ENCODE data around the gene SMIM10L1.

DNA sequence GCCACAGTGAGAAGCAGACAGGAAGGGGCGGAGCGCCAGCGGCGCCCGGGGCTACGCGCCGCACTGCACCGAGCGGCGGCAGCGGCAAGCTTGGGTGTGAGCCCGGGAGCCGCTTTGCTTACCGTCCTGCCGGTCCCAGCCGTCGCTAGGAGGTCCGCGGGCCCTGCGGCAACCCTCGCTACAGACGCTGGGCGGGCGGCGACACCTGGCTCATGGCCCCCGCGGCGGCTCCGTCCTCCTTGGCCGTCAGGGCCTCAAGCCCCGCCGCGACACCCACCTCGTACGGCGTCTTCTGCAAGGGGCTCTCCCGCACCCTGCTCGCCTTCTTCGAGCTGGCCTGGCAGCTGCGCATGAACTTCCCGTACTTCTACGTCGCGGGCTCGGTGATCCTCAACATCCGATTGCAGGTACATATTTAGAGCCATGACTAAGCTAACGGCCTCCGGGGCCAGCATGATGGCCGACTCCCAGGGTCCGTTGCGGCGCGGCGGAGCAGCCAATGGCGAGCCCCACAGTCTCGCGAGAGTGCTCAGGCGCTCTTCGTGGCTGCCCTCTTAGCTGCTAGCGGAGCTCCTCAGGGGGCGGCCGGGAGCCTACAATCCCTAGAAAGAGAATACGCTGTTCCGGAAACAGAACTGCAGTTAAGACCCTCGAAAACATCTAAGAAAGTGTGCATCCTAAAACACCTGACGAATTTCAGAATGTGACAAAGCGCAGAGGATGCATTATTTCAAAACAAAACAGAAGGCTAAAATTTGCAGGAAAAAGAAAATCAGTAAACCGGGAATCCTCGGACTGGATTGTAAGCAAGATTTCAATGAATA lies at the start of gene SMIM10L1:
- TF ChIP-seq YY1 (IDR thresholded peaks at IDR 0.05; ENCODE audit: low read depth, low read length): peak; percentile 95
- TF ChIP-seq, protein P1, sequence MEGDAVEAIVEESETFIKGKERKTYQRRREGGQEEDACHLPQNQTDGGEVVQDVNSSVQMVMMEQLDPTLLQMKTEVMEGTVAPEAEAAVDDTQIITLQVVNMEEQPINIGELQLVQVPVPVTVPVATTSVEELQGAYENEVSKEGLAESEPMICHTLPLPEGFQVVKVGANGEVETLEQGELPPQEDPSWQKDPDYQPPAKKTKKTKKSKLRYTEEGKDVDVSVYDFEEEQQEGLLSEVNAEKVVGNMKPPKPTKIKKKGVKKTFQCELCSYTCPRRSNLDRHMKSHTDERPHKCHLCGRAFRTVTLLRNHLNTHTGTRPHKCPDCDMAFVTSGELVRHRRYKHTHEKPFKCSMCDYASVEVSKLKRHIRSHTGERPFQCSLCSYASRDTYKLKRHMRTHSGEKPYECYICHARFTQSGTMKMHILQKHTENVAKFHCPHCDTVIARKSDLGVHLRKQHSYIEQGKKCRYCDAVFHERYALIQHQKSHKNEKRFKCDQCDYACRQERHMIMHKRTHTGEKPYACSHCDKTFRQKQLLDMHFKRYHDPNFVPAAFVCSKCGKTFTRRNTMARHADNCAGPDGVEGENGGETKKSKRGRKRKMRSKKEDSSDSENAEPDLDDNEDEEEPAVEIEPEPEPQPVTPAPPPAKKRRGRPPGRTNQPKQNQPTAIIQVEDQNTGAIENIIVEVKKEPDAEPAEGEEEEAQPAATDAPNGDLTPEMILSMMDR (IDR thresholded peaks at IDR 0.05; ENCODE audit: control extremely low read depth in 1 of 3, insufficient read depth in 1 of 3, low read depth in 1 of 3, low read length in 3 of 3): no peak
- TF ChIP-seq MAFK (IDR thresholded peaks at IDR 0.05; ENCODE audit: low read depth, low read length): peak; percentile 10; the same call in 1 of the 2 replicates
